ENCODE results near the gene MAEA. TPM values are rescaled to one million over a fixed set of nuclear protein-coding genes. Genes with fewer than 3 reads are reported as not detected.

The MAEA gene
- total RNA-seq, 1 donor from 2014 or later = 38.2 TPM

DNA sequence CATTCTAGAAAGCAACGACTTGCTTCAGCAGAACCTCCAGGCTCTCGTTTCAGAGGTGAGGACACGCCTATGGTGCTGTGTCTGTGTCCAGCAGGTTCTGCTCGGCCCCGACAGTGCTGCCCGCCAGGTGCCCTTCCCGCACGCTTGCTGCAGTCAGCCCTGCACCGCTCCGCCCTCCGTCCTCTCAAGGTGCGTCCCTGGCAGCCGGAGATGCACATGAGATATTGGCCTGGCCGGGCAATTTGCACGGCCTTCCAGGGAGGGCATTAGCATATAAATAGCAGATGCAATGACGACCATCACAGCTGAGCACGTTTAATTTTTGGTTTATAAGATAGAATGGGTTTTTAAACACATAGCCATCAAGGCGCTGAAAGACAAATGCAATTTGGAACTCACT lies 71.7 kb downstream of the MAEA start:
- Histone ChIP-seq H3K4me3 (no peak overlapping the region), H3K4me1 (no peaks in the 10 kb centered on the region), H3K4me2 (no peak overlapping the region), H3K27me3 (no peaks in the 10 kb centered on the region), H3K9me3 (ENCODE audit: low read depth) (no peaks in the 10 kb centered on the region), H2AFZ (replicated peaks) (no peak overlapping the region), H3K27ac (no peak overlapping the region), H4K20me1 (ENCODE audit: low read depth) (peaks cover 2% of the 10 kb centered on the region), H3K9ac (no peak overlapping the region), H3F3A (ENCODE audit: low read depth) (no peaks in the 10 kb centered on the region), H3K79me2 (ENCODE audit: low read depth) (no peaks in the 10 kb centered on the region), H3K36me3 (no peaks in the 10 kb centered on the region)
- no peaks in the 10 kb centered on the region for H3K36me3 Mint-ChIP-seq
- no peaks in the 10 kb centered on the region for H3K9me3 Mint-ChIP-seq
- TF ChIP-seq, protein P1, sequence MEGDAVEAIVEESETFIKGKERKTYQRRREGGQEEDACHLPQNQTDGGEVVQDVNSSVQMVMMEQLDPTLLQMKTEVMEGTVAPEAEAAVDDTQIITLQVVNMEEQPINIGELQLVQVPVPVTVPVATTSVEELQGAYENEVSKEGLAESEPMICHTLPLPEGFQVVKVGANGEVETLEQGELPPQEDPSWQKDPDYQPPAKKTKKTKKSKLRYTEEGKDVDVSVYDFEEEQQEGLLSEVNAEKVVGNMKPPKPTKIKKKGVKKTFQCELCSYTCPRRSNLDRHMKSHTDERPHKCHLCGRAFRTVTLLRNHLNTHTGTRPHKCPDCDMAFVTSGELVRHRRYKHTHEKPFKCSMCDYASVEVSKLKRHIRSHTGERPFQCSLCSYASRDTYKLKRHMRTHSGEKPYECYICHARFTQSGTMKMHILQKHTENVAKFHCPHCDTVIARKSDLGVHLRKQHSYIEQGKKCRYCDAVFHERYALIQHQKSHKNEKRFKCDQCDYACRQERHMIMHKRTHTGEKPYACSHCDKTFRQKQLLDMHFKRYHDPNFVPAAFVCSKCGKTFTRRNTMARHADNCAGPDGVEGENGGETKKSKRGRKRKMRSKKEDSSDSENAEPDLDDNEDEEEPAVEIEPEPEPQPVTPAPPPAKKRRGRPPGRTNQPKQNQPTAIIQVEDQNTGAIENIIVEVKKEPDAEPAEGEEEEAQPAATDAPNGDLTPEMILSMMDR (IDR thresholded peaks at IDR 0.05) = no peak
- TF ChIP-seq EZH2 (IDR thresholded peaks at IDR 0.05) (no peak), EZH2phosphoT487 (IDR thresholded peaks at IDR 0.05) (no peak)
- H3K27me3 Mint-ChIP-seq (ENCODE audit: insufficient read depth, low read depth) = peaks cover 4% of the 10 kb centered on the region
- no peak overlapping the region for H3K27ac Mint-ChIP-seq
- H3K4me3 Mint-ChIP-seq = no peak overlapping the region
- DNase-seq (ENCODE audit: low spot score) = no peak
- peaks cover 7% of the 10 kb centered on the region for H3K4me1 Mint-ChIP-seq

DNA sequence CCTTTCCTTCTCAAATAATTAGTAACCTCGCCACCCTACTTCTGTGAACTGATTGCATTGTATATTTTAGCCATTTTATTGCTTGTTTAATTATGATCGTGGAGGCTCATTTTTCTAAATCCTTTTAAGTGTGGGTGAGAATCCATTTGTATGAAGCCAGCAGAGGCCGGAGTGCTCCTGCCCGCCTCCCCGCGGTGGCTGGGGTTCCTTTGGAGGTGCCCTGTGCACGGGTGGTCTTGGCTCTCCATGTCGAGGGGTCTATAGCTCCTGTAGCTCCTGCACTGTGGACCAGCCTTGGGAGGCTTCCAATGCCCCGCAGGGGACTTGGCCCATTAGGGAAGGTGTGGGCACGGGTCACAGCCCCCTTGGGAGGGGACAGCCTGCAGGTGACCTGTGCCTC lies 72.4 kb downstream of the MAEA start:
- H3K9me3 ChIP-seq (ENCODE audit: low read depth) = no peaks in the 10 kb centered on the region
- TF ChIP-seq EZH2 (IDR thresholded peaks at IDR 0.05) = no peak
- TF ChIP-seq, protein P1 (IDR thresholded peaks at IDR 0.05) = no peak
- no peak overlapping the region for H3K4me3 ChIP-seq
- no peak for DNase-seq (ENCODE audit: low spot score)
- Mint-ChIP-seq H3K9me3 (no peaks in the 10 kb centered on the region), H3K27ac (no peak overlapping the region), H3K4me3 (no peak overlapping the region), H3K27me3 (ENCODE audit: insufficient read depth, low read depth) (peaks cover 4% of the 10 kb centered on the region), H3K36me3 (no peaks in the 10 kb centered on the region), H3K4me1 (peaks cover 7% of the 10 kb centered on the region)
- H4K20me1 ChIP-seq (ENCODE audit: low read depth) = peaks cover 2% of the 10 kb centered on the region
- no peaks in the 10 kb centered on the region for H3F3A ChIP-seq (ENCODE audit: low read depth)
- no peaks in the 10 kb centered on the region for H3K79me2 ChIP-seq (ENCODE audit: low read depth)
- no peak overlapping the region for H3K27ac ChIP-seq
- no peak overlapping the region for H2AFZ ChIP-seq (replicated peaks)
- no peak overlapping the region for H3K4me2 ChIP-seq
- H3K36me3 ChIP-seq = no peaks in the 10 kb centered on the region
- H3K4me1 ChIP-seq = no peaks in the 10 kb centered on the region
- H3K27me3 ChIP-seq = no peaks in the 10 kb centered on the region
- no peak overlapping the region for H3K9ac ChIP-seq

DNA sequence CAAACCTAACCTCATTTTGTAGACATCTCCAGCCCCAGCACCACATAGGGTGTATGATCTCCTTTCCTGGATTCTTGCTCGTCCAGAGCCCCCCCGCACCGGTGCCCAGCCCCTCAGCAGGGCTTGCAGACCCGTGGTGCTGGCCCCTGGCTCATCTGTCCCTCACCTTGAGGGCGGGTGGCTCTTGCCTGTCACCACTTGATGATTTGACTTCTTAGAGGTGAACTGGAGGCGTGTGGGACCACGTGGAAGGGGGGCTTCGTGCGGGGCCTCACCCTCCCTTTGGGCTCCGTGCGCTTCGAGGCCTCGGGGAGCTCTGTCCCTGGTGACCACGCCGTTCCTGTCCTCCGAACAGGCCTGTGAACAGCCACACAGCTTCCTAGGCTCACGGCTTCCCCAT lies 72.8 kb downstream of the MAEA start:
- no peak overlapping the region for H3K27ac ChIP-seq
- H3K4me1 ChIP-seq = no peaks in the 10 kb centered on the region
- no peak overlapping the region for H3K4me2 ChIP-seq
- H3K4me3 Mint-ChIP-seq = no peak overlapping the region
- no peak overlapping the region for H3K27ac Mint-ChIP-seq
- no peak for TF ChIP-seq EZH2phosphoT487 (IDR thresholded peaks at IDR 0.05)
- TF ChIP-seq, protein P1 (IDR thresholded peaks at IDR 0.05) = no peak
- no peak for TF ChIP-seq EZH2 (IDR thresholded peaks at IDR 0.05)
- H3F3A ChIP-seq (ENCODE audit: low read depth) = no peaks in the 10 kb centered on the region
- no peaks in the 10 kb centered on the region for H3K9me3 Mint-ChIP-seq
- H3K4me1 Mint-ChIP-seq = peaks cover 7% of the 10 kb centered on the region
- H3K9me3 ChIP-seq (ENCODE audit: low read depth) = no peaks in the 10 kb centered on the region
- no peaks in the 10 kb centered on the region for H3K36me3 Mint-ChIP-seq
- no peak overlapping the region for H3K9ac ChIP-seq
- H3K4me3 ChIP-seq = no peak overlapping the region
- no peaks in the 10 kb centered on the region for H3K36me3 ChIP-seq
- H4K20me1 ChIP-seq (ENCODE audit: low read depth) = peaks cover 2% of the 10 kb centered on the region
- H3K27me3 ChIP-seq = no peaks in the 10 kb centered on the region
- no peak for DNase-seq (ENCODE audit: low spot score)
- H3K79me2 ChIP-seq (ENCODE audit: low read depth) = no peaks in the 10 kb centered on the region
- H2AFZ ChIP-seq (replicated peaks) = no peak overlapping the region
- H3K27me3 Mint-ChIP-seq (ENCODE audit: insufficient read depth, low read depth) = peaks cover 4% of the 10 kb centered on the region
